GM12872 (cell line): ENCODE data around the gene RASL10A.

Experiments
- TF ChIP-seq, protein P1 (sequence below): IDR thresholded peaks from 3 replicates; pipeline ENCODE4 v1.5.1; 2011; ENCODE audit warnings: low read depth, mild to moderate bottlenecking, low read length, moderate library complexity; ENCODE audit not compliant: insufficient read depth

Gene RASL10A

DNA sequence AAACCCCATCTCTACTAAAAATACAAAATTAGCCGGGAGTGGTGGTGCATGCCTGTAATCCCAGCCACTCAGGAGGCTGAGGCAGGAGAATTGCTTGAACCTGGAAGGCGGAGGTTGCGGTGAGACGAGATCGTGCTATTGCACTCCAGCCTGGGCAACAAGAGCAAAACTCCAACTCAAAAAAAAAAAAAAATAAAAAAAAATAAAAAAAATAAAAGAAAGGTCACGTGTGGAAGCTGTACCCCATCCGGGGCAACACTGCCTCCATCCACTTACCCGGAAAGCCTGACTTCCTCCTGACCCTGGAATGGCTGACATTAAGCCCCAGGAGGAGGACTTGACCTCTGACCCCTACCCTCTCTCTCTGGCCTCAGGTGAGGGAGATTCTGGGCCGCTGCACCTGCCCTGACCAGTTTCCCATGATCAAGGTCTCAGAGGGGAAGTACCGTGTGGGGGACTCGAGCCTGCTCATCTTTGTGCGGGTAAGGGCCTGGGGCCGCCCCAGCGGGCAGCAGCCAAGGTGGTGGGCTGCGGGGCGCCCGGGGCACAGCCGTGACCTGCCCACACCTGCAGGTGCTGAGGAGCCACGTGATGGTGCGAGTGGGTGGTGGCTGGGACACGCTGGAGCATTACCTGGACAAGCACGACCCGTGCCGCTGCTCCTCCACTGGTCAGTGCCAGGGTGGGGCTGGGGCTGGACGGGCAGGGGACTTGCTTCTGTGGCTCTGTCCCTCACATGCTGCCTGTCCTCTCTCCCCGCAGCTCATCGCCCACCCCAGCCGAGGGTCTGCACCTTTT, 5.2 kb downstream of the RASL10A start:
- TF ChIP-seq, protein P1, sequence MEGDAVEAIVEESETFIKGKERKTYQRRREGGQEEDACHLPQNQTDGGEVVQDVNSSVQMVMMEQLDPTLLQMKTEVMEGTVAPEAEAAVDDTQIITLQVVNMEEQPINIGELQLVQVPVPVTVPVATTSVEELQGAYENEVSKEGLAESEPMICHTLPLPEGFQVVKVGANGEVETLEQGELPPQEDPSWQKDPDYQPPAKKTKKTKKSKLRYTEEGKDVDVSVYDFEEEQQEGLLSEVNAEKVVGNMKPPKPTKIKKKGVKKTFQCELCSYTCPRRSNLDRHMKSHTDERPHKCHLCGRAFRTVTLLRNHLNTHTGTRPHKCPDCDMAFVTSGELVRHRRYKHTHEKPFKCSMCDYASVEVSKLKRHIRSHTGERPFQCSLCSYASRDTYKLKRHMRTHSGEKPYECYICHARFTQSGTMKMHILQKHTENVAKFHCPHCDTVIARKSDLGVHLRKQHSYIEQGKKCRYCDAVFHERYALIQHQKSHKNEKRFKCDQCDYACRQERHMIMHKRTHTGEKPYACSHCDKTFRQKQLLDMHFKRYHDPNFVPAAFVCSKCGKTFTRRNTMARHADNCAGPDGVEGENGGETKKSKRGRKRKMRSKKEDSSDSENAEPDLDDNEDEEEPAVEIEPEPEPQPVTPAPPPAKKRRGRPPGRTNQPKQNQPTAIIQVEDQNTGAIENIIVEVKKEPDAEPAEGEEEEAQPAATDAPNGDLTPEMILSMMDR = no peak

- TF ChIP-seq, protein P1 = no peak
These were observed 6.0 kb downstream of the RASL10A start for GRCh38 chr22:29309332-29310064.

DNA sequence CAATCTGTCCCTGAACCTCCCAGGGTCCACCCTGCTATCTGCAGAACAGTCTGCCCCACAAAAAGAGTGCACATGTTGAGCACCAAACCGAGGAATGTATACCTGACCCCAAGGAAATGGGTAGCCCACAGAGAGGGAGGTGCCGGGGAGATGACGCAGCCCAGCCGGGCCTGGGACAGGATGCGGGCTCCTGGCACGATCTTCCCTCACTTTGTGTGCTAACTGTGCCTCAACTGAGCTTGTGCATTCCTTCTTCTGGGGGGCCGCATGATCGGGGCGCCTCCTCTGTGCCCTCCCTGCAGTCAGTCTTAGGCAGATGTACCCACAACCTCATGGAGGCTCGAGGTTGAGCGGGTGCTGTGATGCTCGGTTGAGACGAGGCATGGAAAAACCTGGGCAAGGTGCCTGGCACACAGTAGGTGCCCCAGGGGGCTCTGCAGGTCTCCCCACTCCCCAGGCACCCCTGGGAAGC, 6.7 kb downstream of the RASL10A start:
- TF ChIP-seq, protein P1 = no peak

DNA sequence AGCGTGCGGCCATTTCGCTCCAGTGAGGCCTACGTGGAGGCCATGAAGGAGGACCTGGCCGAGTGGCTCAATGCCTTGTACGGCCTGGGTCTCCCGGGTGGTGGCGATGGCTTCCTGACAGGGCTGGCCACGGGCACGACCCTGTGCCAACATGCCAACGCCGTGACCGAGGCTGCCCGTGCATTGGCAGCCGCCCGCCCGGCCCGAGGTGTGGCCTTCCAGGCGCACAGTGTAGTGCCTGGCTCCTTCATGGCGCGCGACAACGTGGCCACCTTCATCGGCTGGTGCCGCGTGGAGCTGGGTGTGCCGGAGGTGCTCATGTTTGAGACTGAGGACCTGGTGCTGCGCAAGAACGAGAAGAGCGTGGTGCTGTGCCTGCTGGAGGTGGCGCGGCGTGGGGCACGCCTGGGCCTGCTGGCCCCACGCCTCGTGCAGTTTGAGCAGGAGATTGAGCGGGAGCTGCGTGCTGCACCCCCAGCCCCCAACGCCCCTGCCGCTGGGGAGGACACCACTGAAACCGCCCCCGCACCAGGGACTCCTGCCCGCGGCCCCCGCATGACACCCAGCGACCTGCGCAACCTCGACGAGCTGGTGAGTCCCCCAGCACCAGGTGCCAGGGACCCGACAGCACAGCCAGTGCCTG, 7.2 kb downstream of the RASL10A start:
- TF ChIP-seq, protein P1 = no peak

GRCh38 chr22:29307596-29308147, 7.8 kb downstream of the RASL10A start:
- TF ChIP-seq, protein P1 = no peak

- TF ChIP-seq, protein P1 = no peak
These were observed 8.5 kb downstream of the RASL10A start for GRCh38 chr22:29306835-29307595.
